SK-N-SH (cell line): Measurements from ENCODE around the gene TNIP2.
A peak's percentile ranks its signal among the peaks of the same experiment; 100 is the strongest.

Source experiments
- CHD2 ChIP-seq: fragments of 150-350 bp; IDR thresholded peaks from 2 replicates; pipeline ENCODE4 v1.6.1; 2018; ENCODE audit warnings: low read length; ENCODE audit not compliant: partially characterized antibody
- CTCF ChIP-seq: fragments of 200-600 bp; sonication (generic); IDR thresholded peaks from 2 replicates; pipeline ENCODE4 v1.6.1; 2017; ENCODE audit warnings: antibody characterized with exemption, mild to moderate bottlenecking, moderate library complexity
- FOSL2 ChIP-seq: IDR thresholded peaks from 2 replicates; pipeline ENCODE4 v1.4.0; 2012; ENCODE audit warnings: low read depth, mild to moderate bottlenecking, moderate library complexity, borderline replicate concordance
- FOXJ3 ChIP-seq: sonication (generic); formaldehyde crosslinking; IDR thresholded peaks from 2 replicates; pipeline ENCODE4 v1.5.1; 2020; ENCODE audit warnings: mild to moderate bottlenecking, missing genetic modification reagents
- MAX ChIP-seq: IDR thresholded peaks from 2 replicates; pipeline ENCODE4 v1.4.0; 2012; ENCODE audit warnings: low read depth
- RAD21 ChIP-seq: IDR thresholded peaks from 2 replicates; pipeline ENCODE4 v1.6.1; 2012; ENCODE audit warnings: mild to moderate bottlenecking, low read length
- REST ChIP-seq: IDR thresholded peaks from 2 replicates; pipeline ENCODE4 v1.6.1; 2012; ENCODE audit warnings: mild to moderate bottlenecking, low read depth, low read length, moderate library complexity
- SIN3A ChIP-seq: IDR thresholded peaks from 2 replicates; pipeline ENCODE4 v1.6.1; 2012; ENCODE audit warnings: low read depth, mild to moderate bottlenecking, low read length, moderate library complexity, borderline replicate concordance
- SMC3 ChIP-seq: IDR thresholded peaks from 2 replicates; pipeline ENCODE4 v1.6.1; 2012; ENCODE audit warnings: low read depth, low read length, improper control_type of control experiment
- TAF1 ChIP-seq: IDR thresholded peaks from 2 replicates; pipeline ENCODE4 v1.6.1; 2012; ENCODE audit warnings: low read depth, mild to moderate bottlenecking, low read length, moderate library complexity, borderline replicate concordance
- USF1 ChIP-seq: IDR thresholded peaks from 2 replicates; pipeline ENCODE4 v1.4.0; 2012; ENCODE audit warnings: low read depth, borderline replicate concordance
- USF2 ChIP-seq: fragments of 150-350 bp; IDR thresholded peaks from 2 replicates; pipeline ENCODE4 v1.6.1; 2017; ENCODE audit warnings: antibody characterized with exemption, low read length, low read depth, borderline replicate concordance
- ZBTB33 ChIP-seq: IDR thresholded peaks from 2 replicates; pipeline ENCODE4 v1.4.0; 2012; ENCODE audit warnings: low read depth, borderline replicate concordance

GRCh38 chr4:2712261-2712842 lies 43.8 kb downstream of the TNIP2 start:
- TF ChIP-seq SIN3A (no peak), TAF1 (no peak), RAD21 (peak; percentile 24; the same call in 1 of the 2 replicates), CTCF (peak; percentile 16; the same call in 1 of the 2 replicates), SMC3 (no peak), USF2 (no peak), MAX (no peak), FOXJ3 (no peak), USF1 (no peak), CHD2 (no peak), ZBTB33 (no peak), REST (no peak), FOSL2 (no peak)
